Loucy (cell line): ENCODE data around the gene NACAD.

Source experiments
- H2AFZ ChIP-seq: fragments of 200-600 bp; sonication (generic); 2 replicates; pipeline ENCODE4 v1.6.0; 2016; ENCODE audit warnings: antibody characterized with exemption, mild to moderate bottlenecking, low read length, moderate library complexity
- H3F3A ChIP-seq: fragments of 200-600 bp; 2 replicates; pipeline ENCODE4 v1.6.0; 2016; ENCODE audit warnings: antibody characterized with exemption, low read depth, mild to moderate bottlenecking
- H3K27me3 ChIP-seq: fragments of 200-600 bp; sonication (generic); 2 replicates; pipeline ENCODE4 v1.6.1; 2014; ENCODE audit warnings: low read length, mild to moderate bottlenecking; ENCODE audit not compliant: insufficient read depth, poor library complexity, severe bottlenecking
- H3K36me3 ChIP-seq: fragments of 200-600 bp; sonication (generic); 2 replicates; pipeline ENCODE4 v1.6.1; 2016; ENCODE audit warnings: low read length; ENCODE audit not compliant: insufficient read depth
- H3K4me1 ChIP-seq: fragments of 200-600 bp; sonication (generic); 2 replicates; pipeline ENCODE4 v1.5.1; 2014; ENCODE audit warnings: low read length, mild to moderate bottlenecking; ENCODE audit not compliant: insufficient read depth, poor library complexity, severe bottlenecking
- H3K4me2 ChIP-seq: fragments of 200-600 bp; sonication (generic); 2 replicates; pipeline ENCODE4 v1.6.0; 2014; ENCODE audit warnings: antibody characterized with exemption, low read length, low read depth, mild to moderate bottlenecking; ENCODE audit not compliant: poor library complexity, severe bottlenecking
- H3K4me3 ChIP-seq: fragments of 200-600 bp; sonication (generic); 2 replicates; pipeline ENCODE4 v1.5.1; 2014; ENCODE audit warnings: low read length, mild to moderate bottlenecking, mixed read lengths; ENCODE audit not compliant: poor library complexity, severe bottlenecking
- H3K79me2 ChIP-seq: fragments of 200-600 bp; sonication (generic); 2 replicates; pipeline ENCODE4 v1.6.1; 2014; ENCODE audit warnings: low read length; ENCODE audit not compliant: insufficient read depth
- H3K9ac ChIP-seq: fragments of 200-600 bp; sonication (generic); 2 replicates; pipeline ENCODE4 v1.6.0; 2014; ENCODE audit warnings: mild to moderate bottlenecking, low read depth, low read length, moderate library complexity; ENCODE audit not compliant: poor library complexity, severe bottlenecking
- H3K9me2 ChIP-seq: fragments of 200-600 bp; sonication (generic); replicated peaks from 2 replicates; pipeline ENCODE4 v1.6.1; 2016; ENCODE audit warnings: low read depth, low read length, mixed read lengths
- H3K9me3 ChIP-seq: fragments of 200-600 bp; sonication (generic); 2 replicates; pipeline ENCODE4 v1.6.1; 2014; ENCODE audit warnings: mild to moderate bottlenecking, antibody characterized with exemption, low read length, low read depth; ENCODE audit not compliant: insufficient read depth
- H4K20me1 ChIP-seq: fragments of 200-600 bp; sonication (generic); 2 replicates; pipeline ENCODE4 v1.6.0; 2014; ENCODE audit warnings: antibody characterized with exemption, low read length, mild to moderate bottlenecking; ENCODE audit not compliant: insufficient read depth, poor library complexity, severe bottlenecking
- EZH2phosphoT487 ChIP-seq: fragments of 200-600 bp; IDR thresholded peaks from 2 replicates; pipeline ENCODE4 v1.6.1; 2018; ENCODE audit warnings: antibody characterized with exemption, mild to moderate bottlenecking, moderate library complexity, borderline replicate concordance
- TF ChIP-seq, protein P1 (sequence below): fragments of 200-600 bp; sonication (generic); conservative IDR thresholded peaks from 2 replicates; pipeline ENCODE4 v1.5.1; 2014; ENCODE audit warnings: mild to moderate bottlenecking, antibody characterized with exemption, low read length

Gene NACAD

GRCh38 chr7:45088146-45088701 is 545 bp downstream of the NACAD start:
- Histone ChIP-seq H2AFZ (no peak overlapping the region), H3K9me3 (no peaks in the 10 kb centered on the region), H4K20me1 (no peaks in the 10 kb centered on the region), H3K4me3 (no peak overlapping the region), H3K79me2 (no peaks in the 10 kb centered on the region), H3K9me2 (no peaks in the 10 kb centered on the region), H3K27me3 (no peaks in the 10 kb centered on the region), H3K36me3 (no peaks in the 10 kb centered on the region), H3K4me1 (no peaks in the 10 kb centered on the region), H3K9ac (no peak overlapping the region), H3F3A (no peaks in the 10 kb centered on the region), H3K4me2 (no peak overlapping the region)
- TF ChIP-seq, protein P1, sequence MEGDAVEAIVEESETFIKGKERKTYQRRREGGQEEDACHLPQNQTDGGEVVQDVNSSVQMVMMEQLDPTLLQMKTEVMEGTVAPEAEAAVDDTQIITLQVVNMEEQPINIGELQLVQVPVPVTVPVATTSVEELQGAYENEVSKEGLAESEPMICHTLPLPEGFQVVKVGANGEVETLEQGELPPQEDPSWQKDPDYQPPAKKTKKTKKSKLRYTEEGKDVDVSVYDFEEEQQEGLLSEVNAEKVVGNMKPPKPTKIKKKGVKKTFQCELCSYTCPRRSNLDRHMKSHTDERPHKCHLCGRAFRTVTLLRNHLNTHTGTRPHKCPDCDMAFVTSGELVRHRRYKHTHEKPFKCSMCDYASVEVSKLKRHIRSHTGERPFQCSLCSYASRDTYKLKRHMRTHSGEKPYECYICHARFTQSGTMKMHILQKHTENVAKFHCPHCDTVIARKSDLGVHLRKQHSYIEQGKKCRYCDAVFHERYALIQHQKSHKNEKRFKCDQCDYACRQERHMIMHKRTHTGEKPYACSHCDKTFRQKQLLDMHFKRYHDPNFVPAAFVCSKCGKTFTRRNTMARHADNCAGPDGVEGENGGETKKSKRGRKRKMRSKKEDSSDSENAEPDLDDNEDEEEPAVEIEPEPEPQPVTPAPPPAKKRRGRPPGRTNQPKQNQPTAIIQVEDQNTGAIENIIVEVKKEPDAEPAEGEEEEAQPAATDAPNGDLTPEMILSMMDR = no peak
- TF ChIP-seq EZH2phosphoT487 = no peak

- Histone ChIP-seq H3K9me2 (no peaks in the 10 kb centered on the region), H3K4me2 (no peak overlapping the region), H3K79me2 (no peaks in the 10 kb centered on the region), H4K20me1 (no peaks in the 10 kb centered on the region), H3K9ac (no peak overlapping the region), H3K4me1 (no peaks in the 10 kb centered on the region), H3K36me3 (no peaks in the 10 kb centered on the region), H3K9me3 (no peaks in the 10 kb centered on the region), H3K27me3 (no peaks in the 10 kb centered on the region), H3F3A (no peaks in the 10 kb centered on the region), H2AFZ (no peak overlapping the region), H3K4me3 (no peak overlapping the region)
- TF ChIP-seq, protein P1 = no peak
- TF ChIP-seq EZH2phosphoT487 = no peak
These were observed 1.2 kb downstream of the NACAD start for GRCh38 chr7:45087301-45088145.

- Histone ChIP-seq H2AFZ (no peak overlapping the region), H3K36me3 (no peaks in the 10 kb centered on the region), H3K4me2 (no peak overlapping the region), H3K9me2 (no peaks in the 10 kb centered on the region), H3K79me2 (no peaks in the 10 kb centered on the region), H3F3A (no peaks in the 10 kb centered on the region), H3K9me3 (no peaks in the 10 kb centered on the region), H3K4me3 (no peak overlapping the region), H3K27me3 (no peaks in the 10 kb centered on the region), H3K9ac (no peak overlapping the region), H3K4me1 (no peaks in the 10 kb centered on the region), H4K20me1 (no peaks in the 10 kb centered on the region)
- TF ChIP-seq EZH2phosphoT487 = no peak
- TF ChIP-seq, protein P1 = no peak
These were observed 2.3 kb downstream of the NACAD start for GRCh38 chr7:45086331-45087065.
